ENCODE results near the gene RAX2. TPM values are rescaled to one million over a fixed set of nuclear protein-coding genes. Genes with fewer than 3 reads are reported as not detected.

RAX2 gene
- total RNA-seq, 1 donor from 2014 or later, result not detected

GRCh38 chr19:3737487-3738205 is 34.4 kb downstream of the RAX2 start:
- no peak for DNase-seq (ENCODE audit: low read depth)
- TF ChIP-seq CTCF (conservative IDR thresholded peaks at IDR 0.05; ENCODE audit: low read depth, low read length), result no peak
- H3K4me3 ChIP-seq (ENCODE audit: low read depth, low read length), result no peak overlapping the region

GRCh38 chr19:3736106-3736724 is 35.8 kb downstream of the RAX2 start:
- DNase-seq (ENCODE audit: low read depth), result no peak
- no peak for TF ChIP-seq CTCF (conservative IDR thresholded peaks at IDR 0.05; ENCODE audit: low read depth, low read length)
- no peak overlapping the region for H3K4me3 ChIP-seq (ENCODE audit: low read depth, low read length)

- no peak overlapping the region for H3K4me3 ChIP-seq (ENCODE audit: low read depth, low read length)
- DNase-seq (ENCODE audit: low read depth), result no peak
- no peak for TF ChIP-seq CTCF (conservative IDR thresholded peaks at IDR 0.05; ENCODE audit: low read depth, low read length)
Measured at GRCh38 chr19:3734310-3734600, 37.8 kb downstream of the RAX2 start.

GRCh38 chr19:3733549-3734309 is 38.3 kb downstream of the RAX2 start:
- no peak for TF ChIP-seq CTCF (conservative IDR thresholded peaks at IDR 0.05; ENCODE audit: low read depth, low read length)
- no peak overlapping the region for H3K4me3 ChIP-seq (ENCODE audit: low read depth, low read length)
- DNase-seq (ENCODE audit: low read depth), result no peak

- H3K4me3 ChIP-seq (ENCODE audit: low read depth, low read length), result no peak overlapping the region
- DNase-seq (ENCODE audit: low read depth), result no peak
- no peak for TF ChIP-seq CTCF (conservative IDR thresholded peaks at IDR 0.05; ENCODE audit: low read depth, low read length)
Measured at GRCh38 chr19:3732108-3732507, 39.9 kb downstream of the RAX2 start.

- TF ChIP-seq CTCF (conservative IDR thresholded peaks at IDR 0.05; ENCODE audit: low read depth, low read length), result no peak
- no peak for DNase-seq (ENCODE audit: low read depth)
- H3K4me3 ChIP-seq (ENCODE audit: low read depth, low read length), result no peak overlapping the region
Measured at GRCh38 chr19:3730457-3730958, 41.5 kb downstream of the RAX2 start.

All from epithelial cell of proximal tubule (primary cell).